Tibial nerve (tissue), 4 donors: ENCODE measurements around the gene DAZAP1.

Experiments
- CTCF ChIP-seq, 5 experiments: fragments of 200-600 bp in 3 of 5; fragments of 450-650 bp in 2 of 5; sonication (generic) in 3 of 5; IDR thresholded peaks; one replicate each; pipeline ENCODE4 v1.5.1; 2016 to 2019; ENCODE audit warnings: antibody characterized with exemption in 5 of 5, mild to moderate bottlenecking in 3 of 5, moderate library complexity in 2 of 5
- EP300 ChIP-seq, 2 donors: sonication (generic); formaldehyde crosslinking; IDR thresholded peaks; one replicate each; pipeline ENCODE4 v1.6.1; 2017; ENCODE audit warnings: antibody characterized with exemption in 2 of 2, mild to moderate bottlenecking in 1 of 2

- TF ChIP-seq CTCF (IDR thresholded peaks at IDR 0.05) (no peak), EP300 (IDR thresholded peaks at IDR 0.05) (no peak)
Measured at GRCh38 chr19:1470055-1470304, 62.6 kb downstream of the DAZAP1 start.
